ENCODE measurements around the gene TNFRSF21. TPM values are rescaled to one million over a fixed set of nuclear protein-coding genes. Genes with fewer than 3 reads are reported as not detected.

The TNFRSF21 gene
- total and polyA plus RNA-seq, 2 experiments from 2014 or later: 16.8 to 19.0 TPM

DNA sequence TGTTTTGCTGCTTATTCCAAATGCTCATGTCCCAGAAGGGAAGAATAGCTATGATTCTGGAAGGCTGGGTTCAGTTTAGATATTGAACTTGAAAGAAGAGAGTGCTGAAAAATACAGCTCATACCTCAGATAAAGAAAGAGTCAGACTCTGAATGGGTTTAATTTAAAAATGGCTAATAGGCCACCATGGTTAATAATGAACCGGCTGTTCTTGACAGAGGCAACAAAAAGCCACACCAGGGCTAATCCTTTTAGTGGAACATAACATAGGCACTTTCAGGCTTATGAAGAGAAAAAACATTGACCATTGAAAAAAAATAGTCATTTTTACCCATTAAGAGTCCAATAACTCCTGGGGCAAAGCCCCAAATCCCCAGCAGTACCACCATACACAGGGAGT, 59.4 kb downstream of the TNFRSF21 start:
- Histone ChIP-seq H3K9me3 (ENCODE audit: low read depth) (no peaks in the 10 kb centered on the region), H3K27ac (no peak overlapping the region), H3K4me1 (ENCODE audit: low read depth) (peaks cover 29% of the 10 kb centered on the region), H3K36me3 (no peaks in the 10 kb centered on the region), H3K4me3 (no peak overlapping the region), H3K27me3 (no peaks in the 10 kb centered on the region)
- DNase-seq (ENCODE audit: low read depth in 1 of 2, low spot score in 1 of 2): no peak
- TF ChIP-seq, protein P1, sequence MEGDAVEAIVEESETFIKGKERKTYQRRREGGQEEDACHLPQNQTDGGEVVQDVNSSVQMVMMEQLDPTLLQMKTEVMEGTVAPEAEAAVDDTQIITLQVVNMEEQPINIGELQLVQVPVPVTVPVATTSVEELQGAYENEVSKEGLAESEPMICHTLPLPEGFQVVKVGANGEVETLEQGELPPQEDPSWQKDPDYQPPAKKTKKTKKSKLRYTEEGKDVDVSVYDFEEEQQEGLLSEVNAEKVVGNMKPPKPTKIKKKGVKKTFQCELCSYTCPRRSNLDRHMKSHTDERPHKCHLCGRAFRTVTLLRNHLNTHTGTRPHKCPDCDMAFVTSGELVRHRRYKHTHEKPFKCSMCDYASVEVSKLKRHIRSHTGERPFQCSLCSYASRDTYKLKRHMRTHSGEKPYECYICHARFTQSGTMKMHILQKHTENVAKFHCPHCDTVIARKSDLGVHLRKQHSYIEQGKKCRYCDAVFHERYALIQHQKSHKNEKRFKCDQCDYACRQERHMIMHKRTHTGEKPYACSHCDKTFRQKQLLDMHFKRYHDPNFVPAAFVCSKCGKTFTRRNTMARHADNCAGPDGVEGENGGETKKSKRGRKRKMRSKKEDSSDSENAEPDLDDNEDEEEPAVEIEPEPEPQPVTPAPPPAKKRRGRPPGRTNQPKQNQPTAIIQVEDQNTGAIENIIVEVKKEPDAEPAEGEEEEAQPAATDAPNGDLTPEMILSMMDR (IDR thresholded peaks at IDR 0.05; ENCODE audit: low read depth, low read length): no peak

DNA sequence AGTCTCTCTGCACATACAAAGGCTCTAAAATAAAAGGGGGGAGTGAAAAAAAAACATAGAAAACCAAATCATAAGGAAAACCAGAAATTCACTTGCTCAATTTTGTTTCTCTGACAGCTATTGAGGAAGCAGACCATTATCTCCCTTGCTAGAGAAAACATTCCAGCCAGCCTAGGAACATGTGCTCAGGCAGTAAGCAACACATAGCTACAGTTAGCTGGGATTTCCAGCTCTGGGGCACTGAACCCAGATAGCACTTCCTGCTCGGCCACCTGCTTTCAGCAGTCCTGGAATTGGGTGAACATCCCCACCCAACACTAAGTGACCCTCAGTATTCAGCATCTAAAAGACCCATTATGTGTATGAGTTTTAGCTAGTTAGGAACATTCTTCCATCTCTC, 61.3 kb downstream of the TNFRSF21 start:
- peak; percentile 32 to 50 for DNase-seq (ENCODE audit: low read depth in 1 of 2, low spot score in 1 of 2)
- H3K36me3 ChIP-seq: no peaks in the 10 kb centered on the region
- H3K4me3 ChIP-seq: no peak overlapping the region
- H3K4me1 ChIP-seq (ENCODE audit: low read depth): peaks cover 29% of the 10 kb centered on the region
- H3K9me3 ChIP-seq (ENCODE audit: low read depth): no peaks in the 10 kb centered on the region
- H3K27me3 ChIP-seq: no peaks in the 10 kb centered on the region
- peak overlapping the region; percentile 48 for H3K27ac ChIP-seq
- TF ChIP-seq, protein P1 (IDR thresholded peaks at IDR 0.05; ENCODE audit: low read depth, low read length): no peak

DNA sequence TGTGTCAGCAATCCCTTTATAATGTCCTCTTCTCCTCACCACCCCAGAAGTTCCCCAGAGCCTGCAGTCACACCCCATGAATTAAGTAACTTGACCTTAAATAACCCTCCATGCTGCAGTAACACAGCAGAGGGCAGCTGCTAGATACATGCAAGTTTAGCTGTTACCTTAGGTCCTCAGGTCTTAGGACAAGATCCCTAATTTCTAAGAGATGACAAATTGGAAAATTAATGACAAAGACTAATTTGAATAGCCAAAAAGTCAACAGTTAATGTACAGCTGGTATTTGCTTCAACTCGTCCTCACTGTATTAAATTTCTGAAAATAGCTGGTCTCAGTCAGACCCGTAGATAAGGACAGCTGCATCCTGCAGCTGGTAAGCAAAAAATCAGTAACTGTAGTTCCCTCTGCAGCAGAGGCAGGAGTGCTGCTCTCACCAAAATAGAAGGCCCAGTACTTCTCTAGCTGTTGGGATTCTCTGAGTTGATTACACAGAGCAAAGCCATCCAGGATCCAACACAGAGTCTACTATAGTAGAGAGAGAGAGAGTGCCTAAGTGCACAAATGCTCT, 62.4 kb downstream of the TNFRSF21 start:
- peak overlapping the region; percentile 48 for H3K27ac ChIP-seq
- H3K36me3 ChIP-seq: no peaks in the 10 kb centered on the region
- TF ChIP-seq, protein P1 (IDR thresholded peaks at IDR 0.05; ENCODE audit: low read depth, low read length): no peak
- no peaks in the 10 kb centered on the region for H3K27me3 ChIP-seq
- DNase-seq (ENCODE audit: low read depth in 1 of 2, low spot score in 1 of 2): peak; percentile 42 to 49
- H3K4me1 ChIP-seq (ENCODE audit: low read depth): peaks cover 34% of the 10 kb centered on the region
- no peaks in the 10 kb centered on the region for H3K9me3 ChIP-seq (ENCODE audit: low read depth)
- no peak overlapping the region for H3K4me3 ChIP-seq

DNA sequence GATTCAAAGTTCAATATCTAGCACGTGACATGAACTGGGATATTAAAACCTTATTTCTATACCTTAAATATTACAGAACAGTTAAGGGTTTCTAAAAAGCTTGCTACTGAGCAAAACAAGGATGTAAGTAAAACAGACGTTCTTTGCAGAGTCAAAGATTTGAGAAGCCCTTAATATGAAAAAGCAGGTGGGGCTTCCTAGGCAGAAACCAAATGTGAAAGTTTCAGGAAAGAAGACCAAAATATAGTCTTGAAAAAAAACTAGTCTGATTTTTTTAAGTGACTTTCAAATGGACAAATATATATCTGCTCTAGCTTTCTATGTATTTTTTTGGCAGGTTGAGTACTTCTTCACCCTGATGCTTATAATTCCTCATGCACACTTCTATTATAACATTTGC, 63.2 kb downstream of the TNFRSF21 start:
- TF ChIP-seq, protein P1 (IDR thresholded peaks at IDR 0.05; ENCODE audit: low read depth, low read length): no peak
- no peak overlapping the region for H3K27ac ChIP-seq
- H3K4me1 ChIP-seq (ENCODE audit: low read depth): peaks cover 42% of the 10 kb centered on the region
- no peaks in the 10 kb centered on the region for H3K36me3 ChIP-seq
- no peaks in the 10 kb centered on the region for H3K27me3 ChIP-seq
- no peak for DNase-seq (ENCODE audit: low read depth in 1 of 2, low spot score in 1 of 2)
- no peaks in the 10 kb centered on the region for H3K9me3 ChIP-seq (ENCODE audit: low read depth)
- no peak overlapping the region for H3K4me3 ChIP-seq

DNA sequence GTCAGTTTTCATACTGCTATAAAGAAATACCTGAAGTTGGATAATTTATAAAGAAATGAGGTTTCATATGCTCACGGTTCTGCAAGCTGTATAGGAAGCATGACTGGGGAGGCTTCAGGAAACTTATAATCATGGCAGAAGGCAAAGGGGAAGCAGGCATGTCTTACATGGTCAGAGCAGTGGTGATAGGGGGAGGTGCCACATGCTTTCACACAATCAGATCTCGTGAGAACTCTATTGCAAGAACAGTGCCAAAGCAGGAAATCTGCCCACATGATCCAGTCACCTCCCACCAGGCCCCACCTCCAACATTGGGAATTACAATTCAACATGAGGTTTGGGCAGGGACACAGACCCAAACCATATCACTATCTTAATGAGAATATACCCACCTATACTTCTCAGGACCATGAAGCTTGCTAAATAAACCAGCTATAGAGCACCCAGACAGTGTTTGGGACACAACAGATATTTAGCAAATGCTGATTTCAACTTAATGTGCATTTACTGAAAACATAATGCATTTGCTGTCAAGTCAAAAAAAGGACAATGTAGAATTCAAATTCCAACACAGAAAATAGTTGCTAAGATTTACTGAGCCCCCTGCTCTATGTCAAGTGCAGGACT, 63.8 kb downstream of the TNFRSF21 start:
- no peak overlapping the region for H3K27ac ChIP-seq
- H3K4me1 ChIP-seq (ENCODE audit: low read depth): peaks cover 44% of the 10 kb centered on the region
- H3K27me3 ChIP-seq: no peaks in the 10 kb centered on the region
- no peak overlapping the region for H3K4me3 ChIP-seq
- TF ChIP-seq, protein P1 (IDR thresholded peaks at IDR 0.05; ENCODE audit: low read depth, low read length): no peak
- H3K36me3 ChIP-seq: no peaks in the 10 kb centered on the region
- no peaks in the 10 kb centered on the region for H3K9me3 ChIP-seq (ENCODE audit: low read depth)
- DNase-seq (ENCODE audit: low read depth in 1 of 2, low spot score in 1 of 2): peak; percentile 35 to 37
